ENCODE measurements around the gene SPIC. TPM values are rescaled to one million over a fixed set of nuclear protein-coding genes. Genes with fewer than 3 reads are reported as not detected.
A peak's percentile ranks its signal among the peaks of the same experiment; 100 is the strongest.

SPIC gene
- total and polyA plus RNA-seq, 9 donors, result not detected

GRCh38 chr12:101474248-101474647 lies 888 bp upstream of the SPIC start:
- Histone ChIP-seq H3K27me3 (ENCODE audit: control insufficient read depth, insufficient read depth, low read length) (no peaks in the 10 kb centered on the region), H3K4me3 (ENCODE audit: low read length) (no peak overlapping the region), H3K27ac (ENCODE audit: low read length) (no peak overlapping the region), H3K9me3 (replicated peaks; ENCODE audit: control insufficient read depth, low read depth, low read length) (no peaks in the 10 kb centered on the region), H3K36me3 (ENCODE audit: control insufficient read depth, insufficient read depth, low read length) (no peaks in the 10 kb centered on the region), H3K4me1 (ENCODE audit: control insufficient read depth, insufficient read depth, low read length) (no peaks in the 10 kb centered on the region)
- DNase-seq, result no peak
- no CpG with 5 or more reads among the region's 4 CpGs for WGBS (ENCODE audit: insufficient coverage)

GRCh38 chr12:101475751-101476305 lies 692 bp downstream of the SPIC start:
- DNase-seq, result no peak
- WGBS (ENCODE audit: insufficient coverage), result no CpG with 5 or more reads among the region's 5 CpGs

GRCh38 chr12:101480849-101481248 lies 5.7 kb downstream of the SPIC start:
- 60% methylated on average over 1 of the region's 1 CpG for WGBS (ENCODE audit: insufficient coverage)
- no peaks in the 10 kb centered on the region for H3K27me3 ChIP-seq (ENCODE audit: control insufficient read depth, insufficient read depth, low read length)
- H3K27ac ChIP-seq (ENCODE audit: low read length), result no peak overlapping the region
- no peaks in the 10 kb centered on the region for H3K4me1 ChIP-seq (ENCODE audit: control insufficient read depth, insufficient read depth, low read length)
- H3K9me3 ChIP-seq (replicated peaks; ENCODE audit: control insufficient read depth, low read depth, low read length), result no peaks in the 10 kb centered on the region
- no peak for DNase-seq
- no peaks in the 10 kb centered on the region for H3K36me3 ChIP-seq (ENCODE audit: control insufficient read depth, insufficient read depth, low read length)
- H3K4me3 ChIP-seq (ENCODE audit: low read length), result no peak overlapping the region

More at GRCh38 chr12:101475751-101476305, 692 bp downstream of the SPIC start:
- no peaks in the 10 kb centered on the region for H3K36me3 ChIP-seq (ENCODE audit: control insufficient read depth, insufficient read depth, low read length)
- H3K9me3 ChIP-seq (replicated peaks; ENCODE audit: control insufficient read depth, low read depth, low read length), result no peaks in the 10 kb centered on the region
- no peaks in the 10 kb centered on the region for H3K27me3 ChIP-seq (ENCODE audit: control insufficient read depth, insufficient read depth, low read length)
- H3K4me3 ChIP-seq (ENCODE audit: low read length), result no peak overlapping the region
- no peak overlapping the region for H3K27ac ChIP-seq (ENCODE audit: low read length)
- H3K4me1 ChIP-seq (ENCODE audit: control insufficient read depth, insufficient read depth, low read length), result no peaks in the 10 kb centered on the region

GRCh38 chr12:101485021-101485420 lies 9.9 kb downstream of the SPIC start:
- H3K27me3 ChIP-seq (ENCODE audit: control insufficient read depth, insufficient read depth, low read length), result no peaks in the 10 kb centered on the region

GRCh38 chr12:101488469-101488868 lies 13.3 kb downstream of the SPIC start:
- no peak overlapping the region for H3K27ac ChIP-seq (ENCODE audit: low read length)
- no peak for DNase-seq
- no peaks in the 10 kb centered on the region for H3K36me3 ChIP-seq (ENCODE audit: control insufficient read depth, insufficient read depth, low read length)
- H3K4me1 ChIP-seq (ENCODE audit: control insufficient read depth, insufficient read depth, low read length), result no peaks in the 10 kb centered on the region
- no peak overlapping the region for H3K4me3 ChIP-seq (ENCODE audit: low read length)
- no peaks in the 10 kb centered on the region for H3K9me3 ChIP-seq (replicated peaks; ENCODE audit: control insufficient read depth, low read depth, low read length)
- no peaks in the 10 kb centered on the region for H3K27me3 ChIP-seq (ENCODE audit: control insufficient read depth, insufficient read depth, low read length)
- WGBS (ENCODE audit: insufficient coverage), result no CpG with 5 or more reads among the region's 2 CpGs

More at GRCh38 chr12:101485021-101485420, 9.9 kb downstream of the SPIC start:
- no peak overlapping the region for H3K27ac ChIP-seq (ENCODE audit: low read length)
- H3K4me3 ChIP-seq (ENCODE audit: low read length), result no peak overlapping the region
- no peaks in the 10 kb centered on the region for H3K36me3 ChIP-seq (ENCODE audit: control insufficient read depth, insufficient read depth, low read length)
- no peaks in the 10 kb centered on the region for H3K4me1 ChIP-seq (ENCODE audit: control insufficient read depth, insufficient read depth, low read length)
- DNase-seq, result no peak
- no peaks in the 10 kb centered on the region for H3K9me3 ChIP-seq (replicated peaks; ENCODE audit: control insufficient read depth, low read depth, low read length)

GRCh38 chr12:101490286-101490920 lies 15.3 kb downstream of the SPIC start:
- WGBS (ENCODE audit: insufficient coverage), result no CpG with 5 or more reads among the region's 3 CpGs
- no peaks in the 10 kb centered on the region for H3K4me1 ChIP-seq (ENCODE audit: control insufficient read depth, insufficient read depth, low read length)
- H3K9me3 ChIP-seq (replicated peaks; ENCODE audit: control insufficient read depth, low read depth, low read length), result no peaks in the 10 kb centered on the region
- H3K36me3 ChIP-seq (ENCODE audit: control insufficient read depth, insufficient read depth, low read length), result no peaks in the 10 kb centered on the region
- no peaks in the 10 kb centered on the region for H3K27me3 ChIP-seq (ENCODE audit: control insufficient read depth, insufficient read depth, low read length)
- H3K27ac ChIP-seq (ENCODE audit: low read length), result no peak overlapping the region
- no peak overlapping the region for H3K4me3 ChIP-seq (ENCODE audit: low read length)
- DNase-seq, result peak; percentile 18

- H3K4me3 ChIP-seq (ENCODE audit: low read length), result no peak overlapping the region
- no peaks in the 10 kb centered on the region for H3K4me1 ChIP-seq (ENCODE audit: control insufficient read depth, insufficient read depth, low read length)
- no CpG with 5 or more reads among the region's 1 CpG for WGBS (ENCODE audit: insufficient coverage)
- DNase-seq, result peak; percentile 29
- no peaks in the 10 kb centered on the region for H3K36me3 ChIP-seq (ENCODE audit: control insufficient read depth, insufficient read depth, low read length)
- H3K9me3 ChIP-seq (replicated peaks; ENCODE audit: control insufficient read depth, low read depth, low read length), result no peaks in the 10 kb centered on the region
- no peaks in the 10 kb centered on the region for H3K27me3 ChIP-seq (ENCODE audit: control insufficient read depth, insufficient read depth, low read length)
- no peak overlapping the region for H3K27ac ChIP-seq (ENCODE audit: low read length)
Observed at GRCh38 chr12:101491329-101491728, 16.2 kb downstream of the SPIC start.

- H3K36me3 ChIP-seq (ENCODE audit: control insufficient read depth, insufficient read depth, low read length), result no peaks in the 10 kb centered on the region
- no peaks in the 10 kb centered on the region for H3K4me1 ChIP-seq (ENCODE audit: control insufficient read depth, insufficient read depth, low read length)
- no peak overlapping the region for H3K4me3 ChIP-seq (ENCODE audit: low read length)
- DNase-seq, result no peak
- WGBS (ENCODE audit: insufficient coverage), result no CpG with 5 or more reads among the region's 1 CpG
- no peaks in the 10 kb centered on the region for H3K9me3 ChIP-seq (replicated peaks; ENCODE audit: control insufficient read depth, low read depth, low read length)
- no peaks in the 10 kb centered on the region for H3K27me3 ChIP-seq (ENCODE audit: control insufficient read depth, insufficient read depth, low read length)
- H3K27ac ChIP-seq (ENCODE audit: low read length), result no peak overlapping the region
Observed at GRCh38 chr12:101493556-101493955, 18.4 kb downstream of the SPIC start.

GRCh38 chr12:101498252-101498651 lies 23.1 kb downstream of the SPIC start:
- DNase-seq, result no peak
- Histone ChIP-seq H3K27ac (ENCODE audit: low read length) (no peak overlapping the region), H3K9me3 (replicated peaks; ENCODE audit: control insufficient read depth, low read depth, low read length) (no peaks in the 10 kb centered on the region), H3K27me3 (ENCODE audit: control insufficient read depth, insufficient read depth, low read length) (no peaks in the 10 kb centered on the region), H3K4me1 (ENCODE audit: control insufficient read depth, insufficient read depth, low read length) (no peaks in the 10 kb centered on the region), H3K4me3 (ENCODE audit: low read length) (no peak overlapping the region), H3K36me3 (ENCODE audit: control insufficient read depth, insufficient read depth, low read length) (no peaks in the 10 kb centered on the region)
- 50% methylated on average over 1 of the region's 3 CpGs for whole genome bisulfite sequencing (ENCODE audit: insufficient coverage)

GRCh38 chr12:101501410-101501995 lies 26.4 kb downstream of the SPIC start:
- Histone ChIP-seq H3K36me3 (ENCODE audit: control insufficient read depth, insufficient read depth, low read length) (no peaks in the 10 kb centered on the region), H3K9me3 (replicated peaks; ENCODE audit: control insufficient read depth, low read depth, low read length) (no peaks in the 10 kb centered on the region), H3K4me3 (ENCODE audit: low read length) (no peak overlapping the region), H3K4me1 (ENCODE audit: control insufficient read depth, insufficient read depth, low read length) (no peaks in the 10 kb centered on the region), H3K27me3 (ENCODE audit: control insufficient read depth, insufficient read depth, low read length) (no peaks in the 10 kb centered on the region), H3K27ac (ENCODE audit: low read length) (no peak overlapping the region)
- peak; percentile 10 for DNase-seq
- no CpG with 5 or more reads among the region's 4 CpGs for WGBS (ENCODE audit: insufficient coverage)

All from muscle of leg (tissue), 11 donors.